Ovary (tissue), 9 donors: ENCODE results near the gene NAA10. TPM values are rescaled to one million over a fixed set of nuclear protein-coding genes. Genes with fewer than 3 reads are reported as not detected.

Experiments
- DNase-seq, 5 donors: peaks; one replicate each; pipeline ENCODE4 v3.0.0-alpha.2; 2019 to 2020
- H3K27ac ChIP-seq, 2 donors: fragments of 200-600 bp; one replicate each; pipeline versions ENCODE4 v1.5.1 to v1.8.0; 2019 to 2022
- H3K27me3 ChIP-seq: fragments of 200-600 bp; one replicate; pipeline ENCODE4 v1.8.0; 2022
- H3K36me3 ChIP-seq: fragments of 200-600 bp; sonication (generic); one replicate; pipeline ENCODE4 v1.5.1; 2019
- H3K4me1 ChIP-seq: one replicate; pipeline ENCODE4 v1.8.1; 2013; ENCODE audit warnings: mild to moderate bottlenecking, moderate library complexity; ENCODE audit not compliant: insufficient read depth
- H3K4me3 ChIP-seq: fragments of 200-600 bp; sonication (generic); one replicate; pipeline ENCODE4 v1.5.1; 2017
- H3K9me3 ChIP-seq, 2 donors: fragments of 200-600 bp in 1 of 2; sonication (generic) in 1 of 2; one replicate each; pipeline versions ENCODE4 v1.5.1 to v1.8.1; 2013 to 2019; ENCODE audit warnings: mild to moderate bottlenecking in 1 of 2, moderate library complexity in 1 of 2
- CTCF ChIP-seq, 3 donors: fragments of 450-650 bp in 2 of 3; fragments of 200-600 bp in 1 of 3; IDR thresholded peaks; one replicate each; pipeline versions ENCODE4 v1.5.1 to v1.8.0; 2016 to 2022; ENCODE audit warnings: antibody characterized with exemption in 3 of 3, mild to moderate bottlenecking in 1 of 3
- EP300 ChIP-seq: sonication (generic); formaldehyde crosslinking; IDR thresholded peaks from one replicate; pipeline ENCODE4 v1.6.1; 2017; ENCODE audit warnings: antibody characterized with exemption
- POLR2A ChIP-seq: fragments of 450-650 bp; IDR thresholded peaks from one replicate; pipeline ENCODE4 v1.6.1; 2017; ENCODE audit warnings: antibody characterized with exemption, mild to moderate bottlenecking, moderate library complexity
- WGBS, 3 donors: extraction: QIAGEN DNeasy Blood & Tissue Kit in 1 of 3; methylation state at CpG; one replicate each; pipeline versions ENCODE4 v1.1.5 to v1.1.7; 2013 to 2017; 5-methylcytosine and 5-hydroxymethylcytosine counted together
- intact Hi-C, 4 donors: fragments of 100-400 bp; cut with DNase I; formaldehyde crosslinking; loops; one replicate each; pipeline versions ENCODE4 v1.11.0 to v1.15.1; 2022 to 2023
- polyA plus RNA-seq, 2 donors: library from polyadenylated mRNA; stranded (reverse); fragments of 200-250 nt in 1 of 2; fragments of 350-450 nt in 1 of 2; fragmentation: Illumina TruSeq in 1 of 2; extraction: RNeasy Lipid Tissue Mini Kit (QIAGEN cat#74804) in 1 of 2; gene quantifications; one replicate each; pipeline ENCODE4 v1.2.3, GENCODE V29; 2013 to 2014
- total RNA-seq, 7 donors: library from RNA; depleted of rRNA in 2 of 7; stranded (reverse); fragments of >200 nt in 2 of 7; fragmentation: NEBNext Ultra II Directional in 3 of 7; extraction: Animal tissue kit (Norgen Biotek cat#: 25700) in 3 of 7; gene quantifications; one replicate each; pipeline versions ENCODE4 v1.1.0 to v1.2.4, GENCODE V29; 2016 to 2023
- donor health status: DM: no; HTN: no; CAD: no; lungs with moderate emphysema.
- donor health status: DM: no; HTN: no; CAD: no.
- donor health status: Bipolar disorder and iron deficiency.
- donor health status: DM: yes; HTN: yes; CAD: no.
- donor health status: DM: no; HTN: no; CAD: no.
- donor health status: DM: yes; HTN: yes; CAD: no.

NAA10 gene
- total and polyA plus RNA-seq, 9 donors, result 36.7 to 95.5 (median 64.9) TPM

- peaks cover 10% of the 10 kb centered on the region for H3K4me1 ChIP-seq
- H3K4me3 ChIP-seq, result no peak overlapping the region
- intact Hi-C loops, result no loop called here
- no peaks in the 10 kb centered on the region for H3K36me3 ChIP-seq
- WGBS, 3 donors, result 81 to 91% (median 84%) methylated on average over 3 of the region's 3 CpGs
- H3K27me3 ChIP-seq, result no peaks in the 10 kb centered on the region
- no peaks in the 10 kb centered on the region for H3K9me3 ChIP-seq
- DNase-seq, result no peak
- no peak overlapping the region for H3K27ac ChIP-seq
- TF ChIP-seq POLR2A (no peak), CTCF (IDR thresholded peaks at IDR 0.05) (no peak), EP300 (no peak)
Measured at GRCh38 chrX:153974726-153975286, 40.0 kb upstream of the NAA10 start.

GRCh38 chrX:153974003-153974725 lies 39.3 kb upstream of the NAA10 start:
- TF ChIP-seq EP300 (no peak), CTCF (IDR thresholded peaks at IDR 0.05) (no peak), POLR2A (no peak)

GRCh38 chrX:153973127-153974002 lies 38.5 kb upstream of the NAA10 start:
- DNase-seq, result peak in 2 of 5 donors; percentile 21 to 47
- peaks cover 10% of the 10 kb centered on the region for H3K4me1 ChIP-seq
- 42 to 46% (median 46%) methylated on average over 19 to 20 of the region's 20 CpGs for WGBS, 3 donors

More at GRCh38 chrX:153974003-153974725, 39.3 kb upstream of the NAA10 start:
- peak in 2 of 5 donors; percentile 27 to 46 for DNase-seq
- WGBS, 3 donors, result 78 to 80% (median 80%) methylated on average over 14 of the region's 14 CpGs
- H3K36me3 ChIP-seq, result no peaks in the 10 kb centered on the region
- H3K4me3 ChIP-seq, result no peak overlapping the region
- no peaks in the 10 kb centered on the region for H3K9me3 ChIP-seq
- H3K27ac ChIP-seq, result peak overlapping the region in 1 of 2 donors; percentile 4
- H3K27me3 ChIP-seq, result no peaks in the 10 kb centered on the region
- intact Hi-C loops, result no loop called here
- peaks cover 10% of the 10 kb centered on the region for H3K4me1 ChIP-seq

More at GRCh38 chrX:153973127-153974002, 38.5 kb upstream of the NAA10 start:
- intact Hi-C loops, result no loop called here
- TF ChIP-seq EP300, result no peak
- no peak for TF ChIP-seq CTCF (IDR thresholded peaks at IDR 0.05)
- no peak for TF ChIP-seq POLR2A
- Histone ChIP-seq H3K9me3 (no peaks in the 10 kb centered on the region), H3K27me3 (no peaks in the 10 kb centered on the region), H3K36me3 (no peaks in the 10 kb centered on the region), H3K27ac (peak overlapping the region; percentile 100), H3K4me3 (peak overlapping the region; percentile 83)
